ENCODE results near the gene NTM.

NTM gene

DNA sequence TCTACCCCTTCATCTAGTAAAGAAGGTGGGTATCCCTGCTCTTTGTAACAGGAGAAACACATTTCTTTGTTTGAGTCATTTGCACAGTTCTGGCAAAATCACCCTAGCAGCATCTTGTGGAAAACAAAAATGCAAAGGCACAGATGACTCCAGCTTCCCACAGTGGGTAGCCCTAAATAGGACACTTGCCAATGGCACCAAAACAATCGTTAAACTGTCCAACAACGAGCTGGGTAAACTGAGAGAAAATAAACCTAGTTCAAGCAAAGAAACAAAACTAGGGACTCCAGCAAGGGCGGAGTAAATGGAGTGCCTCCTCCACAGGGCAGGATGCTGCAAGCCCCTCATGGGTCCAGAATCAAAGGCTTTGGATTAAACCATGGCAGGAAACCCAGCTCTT is 239.5 kb downstream of the NTM start:
- DNase-seq: no peak

DNA sequence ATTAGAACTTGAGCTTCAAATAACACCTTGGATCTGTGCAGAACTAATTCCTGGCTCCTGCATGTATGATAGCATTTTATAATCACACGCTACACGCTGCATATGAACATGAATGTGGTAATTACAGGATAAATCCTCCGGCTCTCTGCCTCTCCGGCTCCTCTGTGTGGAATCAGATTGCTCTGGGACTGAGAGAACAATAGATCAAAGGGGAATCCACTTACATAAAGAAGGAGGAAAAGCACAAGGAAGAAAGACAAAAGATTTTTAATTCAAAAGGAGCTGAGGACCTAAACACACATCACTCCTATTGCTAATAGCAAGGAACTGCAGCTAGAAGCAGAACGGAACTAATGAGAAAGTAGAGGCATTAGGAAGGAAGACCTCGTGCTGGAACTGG is 240.9 kb downstream of the NTM start:
- no peak for DNase-seq

DNA sequence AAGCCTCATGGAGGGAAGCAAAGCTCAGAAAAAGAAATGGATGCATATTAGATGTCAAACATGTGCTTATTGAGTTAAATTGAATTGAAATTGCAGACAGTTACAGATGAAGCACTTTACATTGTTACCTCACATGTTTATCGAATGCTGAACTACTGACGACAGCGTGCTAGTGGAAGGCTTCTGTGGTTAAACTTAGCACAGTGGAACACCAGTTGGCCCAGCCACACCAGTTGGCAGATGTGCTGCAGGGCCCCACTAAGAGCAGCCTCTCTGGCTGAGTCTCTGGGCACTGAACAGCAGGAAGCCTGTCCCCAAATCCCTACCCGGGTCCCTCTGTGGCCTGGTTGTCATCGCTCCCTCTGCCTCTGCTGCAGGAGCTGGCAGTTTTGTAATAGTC is 242.1 kb downstream of the NTM start:
- DNase-seq: no peak

DNA sequence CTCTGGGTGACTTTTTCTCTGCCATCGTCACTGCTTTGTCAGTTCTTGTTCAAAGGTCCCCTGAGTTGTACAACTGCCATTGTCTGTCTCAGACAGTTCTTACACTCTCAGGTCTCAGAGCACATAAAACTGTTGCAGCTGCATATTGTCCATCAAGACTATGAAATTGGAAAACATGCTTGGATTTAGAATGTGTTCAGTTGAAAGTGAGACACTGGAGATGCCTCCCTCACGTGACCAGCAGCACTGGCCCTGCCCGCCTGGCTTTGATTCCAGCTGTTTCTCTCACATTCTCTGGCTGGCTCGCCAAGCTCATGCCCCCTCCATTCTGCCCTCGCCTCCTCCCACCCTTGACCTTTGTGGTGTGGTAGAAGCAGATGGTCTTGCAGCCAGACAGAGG is 244.2 kb downstream of the NTM start:
- DNase-seq: no peak

DNA sequence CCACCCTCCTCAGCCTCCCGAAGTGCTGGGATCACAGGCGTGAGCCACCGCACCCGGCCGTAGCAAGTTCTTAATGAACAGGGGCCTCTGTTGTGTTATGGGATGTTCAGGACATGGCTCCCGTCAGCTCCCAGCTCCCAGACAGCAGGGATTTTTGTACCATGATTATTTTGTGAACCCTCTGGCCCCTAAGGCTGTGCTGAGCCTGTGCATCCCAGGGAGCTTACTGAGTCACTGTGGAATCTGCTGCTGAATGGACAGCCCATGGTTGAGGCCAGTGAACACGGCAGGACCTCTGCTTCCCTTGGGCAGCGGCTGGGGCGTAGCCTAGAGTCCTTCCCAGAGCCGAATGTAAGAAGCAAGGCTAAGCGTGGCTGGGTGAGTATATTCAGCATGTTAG is 245.2 kb downstream of the NTM start:
- no peak for DNase-seq

DNA sequence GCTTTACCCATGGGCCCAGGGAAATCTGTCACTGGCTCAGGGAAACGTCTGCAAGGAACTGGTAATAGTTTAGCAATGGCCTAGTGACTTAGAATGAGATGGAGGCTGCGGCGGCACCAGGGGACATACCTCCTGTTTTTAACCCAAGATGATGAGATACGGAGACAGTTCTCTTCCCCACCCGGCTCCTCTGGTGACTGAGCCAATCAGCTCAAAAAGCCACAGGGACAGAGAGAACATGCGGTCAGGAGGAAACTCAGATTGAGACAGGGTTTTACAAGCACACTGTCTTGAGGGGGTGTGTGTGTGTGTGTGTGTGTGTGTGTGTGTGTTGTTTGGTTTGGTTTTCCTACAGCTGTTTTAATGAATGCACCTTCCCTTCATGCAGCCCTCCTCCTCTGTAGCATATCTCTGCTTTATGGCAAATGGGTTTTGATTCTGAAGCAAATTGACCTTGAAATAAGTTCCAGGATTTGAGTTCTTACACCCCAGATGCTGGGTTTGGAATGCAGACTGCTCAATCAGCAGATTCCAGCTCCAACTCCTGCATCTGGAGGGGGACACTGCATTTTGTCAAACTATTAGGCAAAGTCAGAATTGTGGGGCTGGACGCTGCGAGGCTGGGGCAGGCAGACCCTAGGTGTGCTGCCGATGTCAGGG is 246.2 kb downstream of the NTM start:
- no peak for DNase-seq

DNA sequence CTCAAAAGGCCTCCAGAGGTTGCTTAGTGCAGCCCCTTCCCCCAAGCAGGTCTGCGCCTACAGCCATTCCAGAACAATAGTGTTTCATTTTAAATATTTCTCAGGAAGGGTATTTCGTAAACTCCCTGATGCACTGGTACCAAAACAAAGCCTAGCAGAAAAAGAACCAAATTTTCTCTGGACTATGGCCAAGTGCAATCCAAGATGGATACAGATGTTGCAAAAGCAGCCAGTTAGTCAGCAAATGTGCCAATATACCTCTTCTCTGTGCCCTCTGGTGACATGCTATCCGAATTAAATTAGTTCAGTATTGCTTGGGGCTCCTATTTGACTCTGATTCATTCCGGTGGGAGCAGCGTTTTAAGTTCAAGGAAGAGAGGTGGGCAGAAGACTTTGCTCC is 247.8 kb downstream of the NTM start:
- DNase-seq: no peak

DNA sequence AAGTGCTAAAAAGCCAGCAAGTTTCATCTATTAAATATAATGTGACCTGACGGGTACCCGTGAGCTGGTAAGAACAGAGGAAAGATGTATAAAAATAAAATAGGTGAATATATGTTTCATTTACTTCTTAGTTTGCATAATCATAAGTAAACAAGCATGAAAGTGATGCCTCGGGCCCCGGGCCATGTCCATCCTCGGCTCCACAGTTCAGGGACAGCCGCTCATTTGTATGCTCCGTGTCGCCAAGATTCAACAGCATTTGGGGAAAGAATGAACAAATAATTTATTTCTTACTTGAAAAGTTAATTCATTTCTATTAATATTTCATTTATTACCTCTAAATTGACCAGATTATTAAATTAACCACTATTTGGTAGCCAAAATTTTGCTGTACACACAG is 251.8 kb downstream of the NTM start:
- DNase-seq: no peak

DNA sequence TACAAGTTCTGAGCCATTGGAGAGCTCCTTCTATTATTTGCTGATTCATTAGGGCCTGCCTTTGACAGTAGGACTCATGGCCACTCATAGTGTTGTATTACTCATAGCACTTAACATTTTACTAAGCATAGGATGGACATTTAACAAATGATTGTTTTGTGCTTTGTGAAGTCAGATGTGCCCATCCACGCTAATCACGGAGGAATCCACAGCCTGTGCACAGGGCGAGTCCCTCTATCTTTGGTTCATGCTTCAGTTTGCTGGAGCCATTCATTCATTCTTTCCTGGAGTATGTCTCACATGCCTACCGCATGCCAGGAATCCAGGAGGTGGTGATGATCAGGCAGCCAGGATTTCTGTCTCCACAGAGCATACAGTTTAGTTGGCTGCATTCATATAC is 254.1 kb downstream of the NTM start:
- no peak for DNase-seq

DNA sequence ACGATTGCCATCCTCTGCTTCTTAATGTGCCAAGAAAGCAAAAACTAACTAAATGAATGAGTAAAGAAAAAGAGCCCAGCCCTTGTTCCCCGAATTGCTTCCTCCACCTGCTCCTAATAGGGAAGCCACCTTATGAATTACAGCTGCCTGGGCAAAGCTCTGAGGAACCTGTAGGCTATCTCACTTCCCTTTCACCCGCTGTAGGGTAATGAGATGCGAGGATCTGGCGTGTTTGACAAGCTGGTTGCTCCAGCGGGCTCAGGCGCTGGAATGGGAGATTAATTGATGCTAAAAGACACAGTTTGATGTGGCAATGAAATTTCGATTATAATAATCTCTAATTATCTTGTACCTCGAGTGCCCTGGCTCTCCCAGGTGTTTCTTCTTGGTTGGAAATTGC is 256.4 kb downstream of the NTM start:
- DNase-seq: peak in 1 of 4 experiments; percentile 5

DNA sequence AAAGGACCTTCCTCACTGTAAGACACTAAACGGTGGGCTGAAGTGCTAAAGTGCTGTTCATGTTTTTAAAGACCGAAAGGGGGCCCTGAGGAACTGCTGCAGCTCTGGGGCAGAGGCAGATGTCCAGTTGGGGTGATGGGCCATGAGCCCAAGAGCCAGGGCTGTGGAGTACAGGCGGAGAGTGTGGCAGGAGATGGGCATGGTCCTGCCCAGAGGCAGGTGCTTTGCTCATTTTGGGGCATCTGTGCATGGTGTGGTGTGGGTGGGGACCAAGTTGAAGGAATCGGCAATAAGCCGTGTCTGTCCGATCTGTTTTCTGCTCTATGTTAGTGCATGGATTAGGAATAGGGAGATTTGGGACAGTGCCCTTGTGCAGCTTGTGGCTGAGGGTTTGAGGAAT is 258.3 kb downstream of the NTM start:
- DNase-seq: no peak

DNA sequence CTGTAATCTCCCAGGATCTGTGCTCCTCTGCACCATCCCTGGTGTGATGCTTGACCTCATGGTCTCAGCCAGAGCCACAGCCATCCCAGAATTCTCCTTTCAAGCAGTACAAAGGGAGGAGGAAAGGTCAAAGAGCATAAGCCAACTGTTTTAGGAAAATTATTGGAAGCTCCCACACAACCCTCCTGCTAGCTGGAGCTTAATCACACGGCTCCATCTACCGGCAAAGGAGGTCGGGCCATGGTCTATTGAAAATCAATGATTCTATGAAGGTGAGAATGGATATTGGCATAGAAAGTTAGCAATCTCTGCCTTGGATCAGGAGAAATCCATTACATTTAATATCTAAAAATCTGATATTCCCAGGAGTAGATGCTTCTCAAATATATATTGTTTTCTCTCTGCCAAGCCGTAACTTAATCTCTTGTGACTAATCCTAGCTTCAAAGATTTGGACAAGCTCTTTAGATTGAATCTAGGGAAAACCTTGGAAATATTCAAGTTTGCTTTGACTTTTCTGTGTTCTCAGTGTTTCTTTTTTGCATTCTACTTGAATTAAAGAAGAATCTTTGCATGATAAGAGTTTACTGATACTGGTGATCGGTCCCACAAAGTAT is 259.6 kb downstream of the NTM start:
- DNase-seq: no peak

DNA sequence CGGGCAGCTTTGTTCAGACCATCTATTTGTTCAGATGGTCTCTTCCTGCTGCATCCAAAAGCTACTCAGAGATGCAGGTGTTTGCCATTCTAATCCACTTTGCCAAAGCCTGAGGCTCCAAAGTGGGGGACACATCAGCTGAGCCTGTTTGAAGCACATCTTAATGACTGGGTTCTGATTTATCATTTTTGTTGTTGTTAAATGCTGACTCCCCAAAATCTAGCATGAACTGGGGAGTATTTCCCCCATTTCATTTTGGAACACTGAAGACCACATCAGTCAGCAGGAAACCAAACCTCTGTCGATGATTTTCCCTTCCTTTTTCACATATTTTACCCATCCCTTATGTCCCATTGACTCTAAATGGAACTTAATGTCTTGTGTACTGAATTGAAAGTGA is 262.6 kb downstream of the NTM start:
- DNase-seq: no peak

DNA sequence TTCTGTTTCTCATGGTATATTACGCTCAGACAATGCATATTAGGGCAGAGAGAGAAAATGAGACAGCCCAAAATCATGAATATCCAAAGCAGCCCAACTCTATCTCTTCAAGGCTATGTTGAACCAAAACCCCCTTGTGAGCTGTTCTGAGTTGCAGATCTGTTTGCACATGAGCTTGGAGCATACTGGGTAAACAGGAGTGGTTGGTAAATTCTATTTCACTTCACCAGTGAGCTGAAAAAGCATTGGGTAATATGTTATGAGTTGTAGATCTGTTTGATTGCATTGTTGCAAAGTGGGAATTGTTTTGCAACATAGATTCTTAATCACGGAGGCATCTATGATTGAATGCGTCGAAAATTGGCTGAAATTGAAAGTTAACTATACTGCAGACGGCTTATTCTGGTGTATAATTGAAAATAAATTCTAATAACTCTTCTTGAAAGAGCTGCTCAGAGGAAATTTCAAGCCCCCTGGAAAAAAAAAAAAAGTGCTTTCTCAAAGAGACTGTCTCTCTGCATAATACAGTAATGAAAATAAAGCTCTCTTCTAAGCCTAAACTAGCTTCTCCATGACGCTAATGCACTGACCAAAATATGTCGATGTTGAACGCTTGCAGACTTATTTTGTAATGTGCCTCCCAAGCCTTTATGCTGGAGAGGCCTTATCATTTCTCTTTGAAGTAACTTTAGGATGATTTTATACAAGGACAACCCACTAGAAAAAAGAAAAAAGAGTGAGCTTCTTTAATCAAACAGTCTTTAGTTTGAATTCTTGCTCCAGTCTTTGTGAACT is 263.7 kb downstream of the NTM start:
- no peak for DNase-seq

DNA sequence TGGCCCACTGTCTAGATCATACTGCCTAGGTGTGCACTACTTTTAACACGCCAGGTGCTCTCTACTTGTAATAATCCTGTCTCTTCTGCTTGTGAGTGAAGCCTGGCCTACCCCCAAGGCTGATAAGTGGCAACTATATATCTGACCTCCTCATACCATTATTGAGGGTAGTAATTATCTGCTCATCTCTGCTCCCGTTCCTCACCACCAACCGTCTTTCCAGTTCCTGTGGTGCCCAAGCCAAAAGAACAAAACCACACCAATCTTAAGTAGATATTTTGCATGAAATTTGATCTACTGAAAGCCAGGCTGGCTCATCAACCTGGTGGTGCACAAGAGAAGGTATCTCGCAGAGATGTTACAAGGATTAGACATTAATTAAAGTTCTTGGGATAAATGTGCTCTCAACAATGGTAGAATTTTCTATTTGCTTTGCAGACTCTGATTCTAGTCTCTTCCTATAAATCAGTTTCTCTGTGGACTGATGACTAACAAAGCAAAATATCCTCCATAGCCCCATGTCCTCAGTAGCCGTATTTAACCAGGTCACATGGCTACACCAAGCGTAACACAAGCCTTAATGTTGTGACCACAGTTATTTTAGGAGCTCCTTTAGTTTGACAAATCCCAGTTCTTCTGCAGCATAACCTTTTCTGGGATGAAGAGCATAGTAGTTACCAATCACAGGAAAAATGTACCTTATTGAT is 267.2 kb downstream of the NTM start:
- DNase-seq: no peak

DNA sequence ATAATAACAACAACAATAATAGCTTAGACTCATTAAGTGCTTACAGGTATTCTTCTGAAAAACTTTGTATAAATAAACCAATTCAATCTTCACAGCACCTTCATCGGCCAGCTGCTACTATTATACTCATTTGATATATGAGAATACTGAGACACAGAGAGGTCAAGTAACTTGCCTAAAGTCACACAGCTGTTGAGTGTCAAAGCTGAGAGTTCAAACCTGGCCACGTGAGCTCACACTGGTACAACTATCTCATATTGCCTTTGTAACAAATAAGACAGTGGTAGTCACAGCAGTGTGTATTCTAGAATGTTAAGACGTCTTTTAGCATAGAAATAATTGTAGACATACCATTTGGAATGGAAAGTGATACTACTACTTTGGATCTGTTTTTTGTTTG is 268.5 kb downstream of the NTM start:
- DNase-seq: no peak

DNA sequence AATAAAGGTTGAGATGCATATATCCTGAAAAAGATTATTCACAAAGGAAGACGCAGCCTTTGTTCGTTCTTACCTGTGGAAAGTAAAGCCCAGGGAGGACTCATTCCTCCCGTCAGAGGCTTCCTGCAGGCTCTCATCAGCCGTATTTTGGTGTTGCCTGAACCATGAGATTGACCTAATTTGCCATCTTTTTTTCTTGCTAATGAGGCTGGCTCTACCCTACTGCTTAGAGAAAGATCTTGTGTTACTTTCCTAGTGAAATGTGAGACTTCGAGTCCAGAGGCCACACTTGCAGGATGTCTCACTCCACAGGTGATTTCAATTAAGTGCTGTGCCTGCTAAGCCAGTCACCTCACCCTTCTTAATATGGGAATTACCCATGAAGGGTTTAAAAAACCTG is 269.9 kb downstream of the NTM start:
- DNase-seq: no peak

DNA sequence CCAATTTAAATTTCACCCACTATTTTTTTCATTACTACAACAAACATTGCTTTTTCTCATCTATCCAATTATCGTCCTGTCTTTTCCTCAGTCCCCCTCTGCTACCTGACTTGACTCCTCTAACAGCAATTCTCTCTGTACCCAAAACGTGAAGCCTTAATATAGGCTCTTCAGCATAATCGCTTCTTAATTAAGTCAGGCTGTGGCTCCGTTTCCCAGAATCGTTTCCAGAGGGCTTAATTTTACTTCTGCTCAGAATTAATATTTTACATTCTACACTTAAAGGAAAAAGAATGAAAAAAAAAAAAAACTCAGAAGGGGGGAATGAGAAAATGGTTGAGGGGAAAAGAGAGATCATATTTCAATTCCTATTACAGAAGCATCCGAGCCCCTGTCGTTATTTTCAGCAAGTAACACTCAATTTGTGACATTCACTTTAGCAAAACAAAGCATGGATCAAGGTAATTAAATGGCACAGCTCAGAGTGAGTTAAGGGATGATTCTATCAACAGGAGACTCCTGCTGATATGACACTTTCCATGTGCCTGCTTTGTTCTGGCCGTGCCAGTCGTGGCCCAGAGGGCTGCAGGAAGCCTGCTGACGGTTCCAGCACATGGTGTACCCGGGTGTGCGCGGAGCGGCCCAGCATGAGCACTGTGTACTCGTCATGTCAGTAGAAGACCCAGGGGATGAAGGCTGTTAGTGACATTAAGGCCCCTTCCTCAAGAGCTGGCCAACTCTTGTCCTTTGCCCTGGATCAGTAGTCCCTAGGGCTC is 272.5 kb downstream of the NTM start:
- DNase-seq: no peak

DNA sequence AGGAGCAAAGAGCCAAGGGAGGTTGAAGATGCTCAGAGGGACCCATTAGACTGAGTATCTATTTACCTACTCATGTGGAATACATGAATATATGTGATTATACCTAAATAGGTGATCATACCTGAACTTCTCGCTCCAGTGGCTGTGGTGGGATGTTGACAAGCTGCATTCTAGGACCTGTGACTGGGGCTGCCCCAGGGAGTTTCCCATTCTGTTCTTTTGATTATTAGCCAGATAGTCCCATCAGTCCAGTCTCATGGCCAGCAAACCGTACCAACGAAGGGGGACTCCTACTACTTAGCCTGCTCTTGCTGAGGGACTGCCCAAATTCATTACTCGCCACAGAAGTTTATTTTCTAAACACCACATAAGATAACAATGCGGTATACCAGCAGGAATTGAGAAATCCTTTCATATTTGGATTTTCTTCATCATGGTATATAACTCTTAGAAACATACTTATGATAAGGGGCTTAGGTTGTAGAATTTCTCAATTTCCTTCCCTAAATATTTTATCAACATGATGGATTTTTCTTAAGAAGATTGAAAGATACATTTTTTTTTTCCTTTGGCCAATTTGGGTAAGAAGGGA is 273.9 kb downstream of the NTM start:
- no peak for DNase-seq

DNA sequence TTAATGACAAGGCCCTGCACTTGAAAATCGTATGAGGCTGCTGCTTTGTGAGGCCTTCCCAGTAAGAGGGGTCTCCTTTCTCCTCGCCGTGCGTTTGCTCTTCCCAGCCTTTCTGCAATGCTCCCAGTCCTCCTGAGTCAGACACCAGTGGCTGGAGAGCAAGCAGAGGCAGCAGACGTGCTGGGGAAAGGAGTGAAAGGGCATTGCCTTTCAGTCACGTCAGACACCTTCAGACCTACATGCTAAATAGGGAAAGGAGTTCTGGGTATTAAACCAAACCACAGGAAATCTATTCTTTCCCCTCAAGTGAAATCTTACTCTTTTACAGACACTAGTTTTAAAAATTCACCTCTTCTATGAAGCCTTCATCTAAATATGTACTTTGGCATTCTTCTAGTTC is 274.8 kb downstream of the NTM start:
- no peak for DNase-seq

DNA sequence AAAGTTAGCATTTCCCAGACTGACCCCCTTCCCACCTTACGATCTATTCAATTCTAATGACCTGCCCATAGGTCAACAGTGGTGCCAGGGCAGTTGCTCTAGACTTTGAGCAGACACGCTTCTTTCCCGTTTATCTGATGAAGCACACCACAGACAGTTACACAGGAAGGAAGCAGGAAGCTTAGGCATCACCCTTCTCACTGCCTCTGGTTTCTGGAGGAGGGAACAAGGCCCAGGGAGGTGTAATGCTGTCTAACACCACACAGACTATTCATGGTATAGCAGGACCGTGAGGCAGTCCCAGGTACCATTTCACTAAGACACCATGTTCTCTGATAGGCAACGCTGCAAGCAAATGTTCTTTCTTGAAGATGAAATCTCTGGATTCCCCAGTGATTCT is 279.4 kb downstream of the NTM start:
- no peak for DNase-seq

DNA sequence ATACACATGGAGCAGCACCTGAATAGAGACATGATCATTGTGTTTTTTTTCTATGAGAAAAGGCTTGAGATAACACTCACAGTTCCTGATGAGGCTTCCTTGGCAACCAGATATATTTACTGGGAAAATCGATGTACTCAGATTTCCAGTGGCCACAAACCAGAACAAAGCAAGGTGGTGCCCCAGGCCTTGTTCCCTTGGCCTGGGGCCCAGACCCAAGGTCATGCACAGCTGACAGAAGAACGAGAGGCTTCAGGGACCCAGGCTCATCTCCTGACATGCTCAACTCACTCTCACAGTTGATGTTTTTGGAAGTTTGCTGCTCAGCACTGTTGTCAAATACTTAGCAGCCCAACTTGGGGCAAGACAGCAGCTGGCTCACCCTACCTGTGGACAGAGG is 281.8 kb downstream of the NTM start:
- no peak for DNase-seq

All from suppressor macrophage (primary cell).